Astrocyte of the cerebellum (primary cell): ENCODE results near the gene DNASE2B.

Experiments
- DNase-seq: peaks from one replicate; pipeline ENCODE4 v3.0.0-alpha.2; 2011; ENCODE audit warnings: low read depth
- H3K4me3 ChIP-seq: 2 replicates; pipeline ENCODE4 v1.5.1; 2011; ENCODE audit warnings: mild to moderate bottlenecking, low read depth, low read length, moderate library complexity
- in situ Hi-C: cut with HindIII; loops from 2 replicates; pipeline ENCODE4 v1.10.0; 2017; ENCODE audit warnings: low sequenced_read_pairs
- TF ChIP-seq, protein P1 (sequence below): IDR thresholded peaks from 2 replicates; pipeline ENCODE4 v1.5.1; 2012; ENCODE audit warnings: low read length, low read depth, moderate library complexity, mild to moderate bottlenecking; ENCODE audit errors: missing control alignments

Gene DNASE2B

DNA sequence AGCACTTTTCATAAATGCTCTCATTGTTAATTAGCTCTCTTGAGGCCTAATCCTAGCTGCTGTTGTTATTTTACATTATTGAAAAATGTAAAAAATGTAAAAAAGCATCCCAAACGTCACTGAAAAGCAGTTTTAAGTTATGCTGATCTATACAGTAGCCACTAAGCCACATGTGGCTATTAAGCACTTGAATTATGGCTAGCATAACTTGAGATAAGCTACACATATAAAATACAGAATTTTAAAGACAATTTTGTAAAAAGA lies 18.4 kb upstream of the DNASE2B start:
- no peak overlapping the region for H3K4me3 ChIP-seq
- no peak for DNase-seq
- TF ChIP-seq, protein P1, sequence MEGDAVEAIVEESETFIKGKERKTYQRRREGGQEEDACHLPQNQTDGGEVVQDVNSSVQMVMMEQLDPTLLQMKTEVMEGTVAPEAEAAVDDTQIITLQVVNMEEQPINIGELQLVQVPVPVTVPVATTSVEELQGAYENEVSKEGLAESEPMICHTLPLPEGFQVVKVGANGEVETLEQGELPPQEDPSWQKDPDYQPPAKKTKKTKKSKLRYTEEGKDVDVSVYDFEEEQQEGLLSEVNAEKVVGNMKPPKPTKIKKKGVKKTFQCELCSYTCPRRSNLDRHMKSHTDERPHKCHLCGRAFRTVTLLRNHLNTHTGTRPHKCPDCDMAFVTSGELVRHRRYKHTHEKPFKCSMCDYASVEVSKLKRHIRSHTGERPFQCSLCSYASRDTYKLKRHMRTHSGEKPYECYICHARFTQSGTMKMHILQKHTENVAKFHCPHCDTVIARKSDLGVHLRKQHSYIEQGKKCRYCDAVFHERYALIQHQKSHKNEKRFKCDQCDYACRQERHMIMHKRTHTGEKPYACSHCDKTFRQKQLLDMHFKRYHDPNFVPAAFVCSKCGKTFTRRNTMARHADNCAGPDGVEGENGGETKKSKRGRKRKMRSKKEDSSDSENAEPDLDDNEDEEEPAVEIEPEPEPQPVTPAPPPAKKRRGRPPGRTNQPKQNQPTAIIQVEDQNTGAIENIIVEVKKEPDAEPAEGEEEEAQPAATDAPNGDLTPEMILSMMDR = no peak
- in situ Hi-C loops = no loop called here

DNA sequence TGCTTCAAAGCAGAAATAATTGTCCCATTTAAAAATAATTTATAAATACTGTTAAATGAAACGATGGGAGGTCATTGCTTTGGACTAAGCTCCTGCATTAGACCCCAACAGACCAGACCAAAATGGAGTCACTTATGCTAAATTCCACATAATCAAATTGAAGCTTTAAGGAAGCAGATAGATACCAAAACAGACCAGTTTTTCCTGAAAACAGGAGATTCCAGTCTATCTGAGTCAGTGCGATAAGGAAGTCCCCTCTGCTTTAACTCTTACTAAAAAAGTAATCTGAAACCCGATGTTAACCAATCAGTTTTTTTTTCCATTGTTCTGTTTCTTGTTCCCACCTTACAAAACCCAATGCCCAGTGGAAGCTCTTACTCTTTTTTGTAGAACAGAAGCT lies 16.2 kb upstream of the DNASE2B start:
- DNase-seq = no peak
- no peak overlapping the region for H3K4me3 ChIP-seq
- TF ChIP-seq, protein P1 = no peak
- in situ Hi-C loops = no loop called here

DNA sequence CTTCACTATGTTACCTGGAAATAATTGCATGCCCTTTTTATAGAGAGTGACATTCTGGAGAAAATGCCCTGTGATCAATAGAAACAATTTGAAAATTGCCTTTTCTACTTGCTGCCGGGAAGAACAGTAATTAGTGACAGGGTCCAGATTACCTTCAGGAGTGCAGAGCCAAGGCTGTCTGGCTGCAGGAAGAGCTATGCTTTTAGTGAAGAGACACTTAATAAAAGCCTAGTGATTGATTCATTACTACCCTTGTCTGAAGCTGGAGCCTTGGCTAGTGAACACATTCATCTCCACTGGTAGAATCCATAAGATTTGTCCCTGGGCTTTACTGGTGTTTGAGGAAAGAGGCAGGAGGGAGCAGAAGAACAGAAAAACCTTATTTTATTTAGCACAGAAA lies 12.9 kb upstream of the DNASE2B start:
- in situ Hi-C loops = no loop called here
- H3K4me3 ChIP-seq = no peak overlapping the region
- no peak for DNase-seq
- TF ChIP-seq, protein P1 = no peak

DNA sequence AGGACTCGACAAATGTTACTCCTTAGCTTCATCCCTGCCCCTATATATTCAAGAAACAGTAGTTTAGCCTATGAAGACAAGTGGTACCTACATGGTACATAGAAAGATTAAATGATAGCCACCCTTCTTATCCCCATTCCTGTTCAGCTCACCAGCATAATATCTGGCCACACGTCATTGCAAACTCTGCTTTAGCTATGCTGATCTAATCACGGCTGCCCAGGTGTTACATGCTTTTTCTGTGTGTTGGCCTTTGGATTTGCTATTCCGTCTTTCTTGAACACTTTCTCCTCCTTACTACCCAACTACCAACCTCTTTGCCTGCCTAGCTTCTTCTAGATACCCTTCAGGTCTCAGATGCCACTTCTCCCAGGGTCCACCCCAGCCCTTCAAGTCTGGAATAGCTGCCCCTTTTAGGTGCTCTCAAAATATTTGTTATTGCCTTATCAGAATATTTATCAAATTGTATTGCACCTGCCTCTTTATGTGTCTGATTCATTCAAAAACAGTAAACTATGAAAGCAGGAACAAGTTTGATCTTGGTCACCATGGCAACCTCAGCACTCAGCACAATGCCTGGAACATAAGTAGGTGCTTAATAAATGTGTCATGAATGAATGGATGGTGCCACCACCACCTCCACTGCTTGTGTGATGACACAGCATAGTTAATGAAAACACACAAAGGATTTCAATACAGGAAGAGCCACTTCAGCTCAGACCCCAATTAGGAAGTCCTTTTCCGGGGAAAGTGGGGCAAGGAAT lies 11.4 kb upstream of the DNASE2B start:
- DNase-seq = no peak
- H3K4me3 ChIP-seq = no peak overlapping the region
- TF ChIP-seq, protein P1 = no peak
- in situ Hi-C loops = no loop called here

DNA sequence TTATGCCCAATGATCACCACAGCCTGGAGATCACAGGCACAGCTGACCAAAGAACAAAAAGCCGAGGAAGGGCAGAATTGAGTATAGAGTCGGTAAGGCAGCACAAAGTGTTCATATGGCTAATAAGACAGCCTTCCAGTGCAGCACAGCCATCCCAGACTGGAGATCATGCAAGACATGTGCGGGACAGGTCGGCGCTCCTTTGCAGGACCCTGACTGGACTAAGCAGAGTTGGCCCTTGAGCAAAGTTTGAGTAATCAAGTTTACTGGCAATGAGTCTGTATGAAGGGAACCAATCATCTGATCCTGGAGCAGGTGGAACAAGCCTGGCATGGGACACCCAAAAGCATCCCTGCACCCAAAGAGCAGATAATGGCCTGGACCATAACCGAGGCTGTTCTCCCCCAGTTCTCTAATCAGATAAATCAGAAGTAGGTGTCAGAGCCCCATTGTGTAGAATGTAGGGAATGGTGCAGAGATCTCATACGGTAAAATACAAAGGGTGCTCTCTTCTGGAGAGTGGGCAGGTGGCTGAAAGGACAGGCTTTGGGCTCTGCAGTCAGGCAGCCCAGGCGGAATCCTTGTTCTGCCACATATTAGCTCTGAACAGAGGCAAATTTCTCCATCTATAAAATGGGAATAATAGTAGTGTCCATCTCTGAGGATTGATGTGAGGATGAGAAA lies 10.7 kb upstream of the DNASE2B start:
- H3K4me3 ChIP-seq = no peak overlapping the region
- TF ChIP-seq, protein P1 = peak; percentile 48
- no peak for DNase-seq
- in situ Hi-C loops = no loop called here

DNA sequence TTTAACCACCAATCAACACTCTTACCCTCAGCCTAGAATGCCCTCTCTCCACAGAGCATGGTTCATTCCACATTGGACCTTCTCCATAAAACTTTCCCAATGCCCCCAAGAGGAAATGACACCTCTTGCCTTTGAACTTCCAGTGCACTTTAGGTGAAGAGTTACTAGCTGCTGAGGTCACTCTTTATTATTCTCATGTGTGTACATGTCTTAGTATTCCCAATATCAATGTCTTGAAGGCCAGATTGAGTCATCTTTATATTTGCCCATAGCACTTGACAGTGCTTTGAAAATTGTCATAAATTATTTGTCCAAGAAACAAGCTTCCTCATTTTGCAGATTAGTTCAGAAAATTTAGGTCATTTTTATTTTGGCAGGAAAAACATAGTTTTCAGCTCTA lies 8.1 kb upstream of the DNASE2B start:
- in situ Hi-C loops = no loop called here

More for the DNA sequence above, 8.1 kb upstream of the DNASE2B start:
- H3K4me3 ChIP-seq = no peak overlapping the region
- TF ChIP-seq, protein P1 = no peak
- no peak for DNase-seq
